Stimulated activated CD8-positive, alpha-beta memory T cell treated with anti-CD3 and anti-CD28 coated beads, Interleukin-7, amount 100 ng/mL, for 4 hours (primary cell): ENCODE measurements around the gene CDH4.

Experiments
- DNase-seq, 2 donors: peaks; one replicate each; pipeline ENCODE4 v3.0.0-alpha.2; 2020; ENCODE audit warnings: low read depth in 2 of 2

The CDH4 gene

GRCh38 chr20:61487346-61487996 is 235.4 kb downstream of the CDH4 start:
- DNase-seq, result no peak

DNA sequence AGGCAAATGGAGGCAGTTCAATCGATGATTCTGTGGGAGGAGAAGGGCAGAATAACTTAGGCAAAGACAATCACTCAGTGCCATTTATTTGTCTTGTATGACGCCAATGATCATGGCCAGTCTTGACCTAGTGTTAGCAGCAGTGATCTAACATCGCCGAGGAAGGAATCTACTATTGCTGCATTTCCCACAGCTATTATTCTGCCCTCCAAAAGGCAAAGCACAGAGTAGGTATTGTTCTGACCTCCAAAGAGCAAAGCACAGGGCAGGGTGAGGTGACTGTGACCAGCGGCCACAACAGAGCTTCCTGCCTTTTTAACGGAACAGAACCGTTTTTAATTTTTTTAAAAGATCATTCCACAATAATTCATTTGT is 235.9 kb downstream of the CDH4 start:
- no peak for DNase-seq

- DNase-seq, result no peak
These were observed 238.7 kb downstream of the CDH4 start for GRCh38 chr20:61490721-61491120.

- DNase-seq, result no peak
These were observed 240.0 kb downstream of the CDH4 start for GRCh38 chr20:61492065-61492464.

DNA sequence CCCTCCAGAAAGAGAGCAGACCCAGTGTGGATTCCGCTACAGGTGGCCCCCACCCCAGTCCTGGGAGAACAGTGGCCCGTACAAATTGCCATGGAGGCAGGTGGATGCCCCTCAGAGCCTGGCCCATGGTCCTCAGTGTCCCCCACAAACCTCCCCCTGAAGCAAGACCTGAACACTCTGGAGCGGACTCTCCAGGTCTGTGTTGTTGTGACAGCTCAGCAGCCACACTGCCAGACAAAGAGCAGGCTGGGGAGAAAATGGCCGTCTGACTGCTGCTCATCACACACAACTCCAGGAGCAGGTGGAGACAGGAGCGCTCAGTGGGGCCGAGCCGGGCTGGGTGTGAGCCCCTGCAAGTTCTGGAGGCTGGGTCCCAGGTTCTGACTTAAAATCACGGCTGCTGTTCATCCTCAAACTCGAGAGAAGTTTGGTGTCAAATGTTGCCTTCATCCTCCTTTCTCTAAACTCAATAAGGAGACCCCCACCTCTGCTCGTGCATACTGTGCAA is 241.8 kb downstream of the CDH4 start:
- no peak for DNase-seq

- no peak for DNase-seq
These were observed 242.9 kb downstream of the CDH4 start for GRCh38 chr20:61494763-61495575.

DNA sequence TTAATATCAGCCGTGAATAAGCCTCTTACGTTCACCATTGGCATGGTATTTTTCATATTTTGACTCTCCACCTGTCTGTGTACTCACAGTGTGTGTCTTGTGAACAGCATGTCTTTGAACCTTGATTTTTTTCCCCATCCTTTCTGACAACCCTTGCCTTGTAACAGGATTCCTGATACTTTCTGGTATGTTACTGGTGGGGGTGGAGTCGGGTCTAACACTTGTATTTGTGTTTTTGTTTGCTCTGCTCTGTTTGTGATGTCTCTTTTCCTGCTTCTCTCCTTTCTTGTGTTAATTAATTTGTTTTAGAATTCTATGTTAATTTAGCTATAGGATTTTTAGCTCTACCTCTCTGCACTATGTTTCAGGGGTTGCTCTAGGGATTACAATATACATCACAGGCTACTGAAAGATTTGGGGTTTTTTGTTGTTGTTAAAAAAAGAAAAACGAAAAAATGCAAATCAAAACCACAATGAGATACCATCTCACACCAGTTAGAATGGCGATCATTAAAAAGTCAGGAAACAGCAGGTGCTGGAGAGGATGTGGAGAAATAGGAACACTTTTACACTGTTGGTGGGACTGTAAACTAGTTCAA is 245.1 kb downstream of the CDH4 start:
- DNase-seq, result no peak

- no peak for DNase-seq
These were observed 247.9 kb downstream of the CDH4 start for GRCh38 chr20:61499859-61500554.

DNA sequence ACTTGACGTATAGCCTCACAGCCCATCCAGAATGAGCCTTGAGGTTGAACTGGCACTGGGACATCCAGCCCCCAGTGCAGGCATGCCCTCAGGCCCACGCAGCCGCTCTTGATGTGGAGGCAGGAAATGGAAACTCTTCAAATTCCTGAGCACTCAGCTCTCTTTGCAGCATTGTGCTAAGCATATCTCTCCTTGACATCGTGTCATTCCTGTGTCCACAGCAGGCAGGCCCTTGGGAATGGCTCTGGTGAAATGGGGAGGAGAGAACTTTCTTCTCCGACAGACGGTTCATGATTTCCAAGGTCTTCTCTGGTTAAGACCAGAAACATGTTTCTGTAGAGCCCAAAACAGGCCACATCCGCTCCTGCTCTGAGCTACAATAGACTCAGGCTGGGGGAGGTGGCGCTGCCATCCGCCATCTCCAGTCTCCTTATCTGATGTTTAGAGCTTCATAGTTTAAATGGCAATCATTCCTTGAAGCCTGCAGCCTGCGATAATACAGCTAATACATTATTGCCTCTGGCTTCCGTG is 248.8 kb downstream of the CDH4 start:
- no peak for DNase-seq

GRCh38 chr20:61502433-61502832 is 250.4 kb downstream of the CDH4 start:
- DNase-seq, result no peak

GRCh38 chr20:61503106-61503505 is 251.0 kb downstream of the CDH4 start:
- DNase-seq, result no peak

DNA sequence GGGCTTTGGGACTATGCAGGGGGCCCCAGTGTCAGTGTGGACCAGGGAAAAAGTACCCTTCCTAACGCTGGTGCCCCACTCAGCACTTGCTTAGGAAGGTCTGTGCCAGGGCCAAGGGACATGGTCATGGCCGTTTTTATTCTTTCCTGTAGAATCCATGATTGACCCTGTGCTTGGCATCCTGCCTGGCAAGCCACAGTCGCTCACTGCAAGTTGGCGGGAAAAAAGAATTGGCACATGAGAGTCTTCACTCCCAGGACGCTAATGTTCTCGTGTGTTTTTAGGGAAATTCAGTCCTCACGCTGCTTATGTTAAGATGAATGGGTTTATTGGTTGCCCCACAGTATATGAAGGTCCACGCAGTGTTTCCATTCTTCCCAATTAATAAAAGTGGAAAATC is 253.4 kb downstream of the CDH4 start:
- DNase-seq, result no peak

DNA sequence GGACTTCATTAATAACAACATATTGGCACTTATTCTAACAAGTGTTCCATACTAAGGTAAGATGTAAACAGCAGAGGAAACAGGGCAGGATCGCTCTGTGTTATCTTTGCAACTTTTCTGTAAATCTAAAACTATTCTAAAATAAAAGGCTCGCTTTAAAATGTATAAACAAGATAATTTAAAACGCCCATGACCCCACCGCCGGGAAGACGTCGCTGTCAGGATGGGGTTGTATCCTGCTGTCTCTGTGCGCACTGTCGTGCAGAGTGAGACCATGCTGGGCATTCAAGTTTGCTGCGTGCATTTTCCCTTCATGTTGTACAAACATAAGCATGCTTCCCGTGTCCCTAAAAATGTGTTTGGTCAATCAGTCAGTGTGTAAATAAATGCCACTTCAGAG is 255.7 kb downstream of the CDH4 start:
- no peak for DNase-seq

DNA sequence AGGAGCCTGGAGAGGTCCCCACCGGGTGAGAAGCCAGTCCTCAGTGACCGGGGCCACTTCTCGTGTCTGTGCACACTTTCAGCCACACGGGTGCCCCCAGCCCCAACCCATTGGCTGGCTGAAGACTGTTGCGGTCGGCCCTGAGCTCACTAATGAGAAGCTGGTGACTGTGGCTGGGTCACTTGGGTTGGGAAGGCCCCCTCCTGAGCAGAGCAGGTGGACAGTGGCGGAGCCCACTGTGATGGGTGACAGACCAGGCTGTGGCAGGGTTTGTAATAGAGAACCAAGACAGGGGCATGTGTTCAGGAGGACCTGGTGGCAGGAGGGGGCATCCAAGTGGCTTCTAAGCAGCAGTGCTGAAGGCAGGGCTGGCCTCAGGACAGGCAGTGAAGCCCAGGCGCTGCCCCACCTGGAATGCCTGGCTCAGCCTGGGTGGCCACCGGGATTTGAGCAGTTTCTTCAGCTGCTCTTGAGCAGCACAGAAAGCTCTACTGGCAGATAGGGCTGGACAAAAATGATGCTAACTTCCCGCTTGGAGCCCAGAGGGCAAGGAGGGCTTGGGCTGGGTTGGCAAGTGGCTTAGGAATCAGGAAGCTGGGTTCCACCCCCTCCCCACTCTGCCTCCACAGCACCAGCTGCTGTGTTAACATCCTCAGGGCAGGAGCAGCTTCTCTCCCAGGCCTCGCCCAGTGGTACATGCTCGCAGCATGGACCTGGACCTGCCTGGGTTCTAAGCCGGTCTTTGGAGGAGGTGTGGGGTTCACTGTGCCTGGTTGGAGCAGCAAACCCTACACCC is 256.4 kb downstream of the CDH4 start:
- no peak for DNase-seq

DNA sequence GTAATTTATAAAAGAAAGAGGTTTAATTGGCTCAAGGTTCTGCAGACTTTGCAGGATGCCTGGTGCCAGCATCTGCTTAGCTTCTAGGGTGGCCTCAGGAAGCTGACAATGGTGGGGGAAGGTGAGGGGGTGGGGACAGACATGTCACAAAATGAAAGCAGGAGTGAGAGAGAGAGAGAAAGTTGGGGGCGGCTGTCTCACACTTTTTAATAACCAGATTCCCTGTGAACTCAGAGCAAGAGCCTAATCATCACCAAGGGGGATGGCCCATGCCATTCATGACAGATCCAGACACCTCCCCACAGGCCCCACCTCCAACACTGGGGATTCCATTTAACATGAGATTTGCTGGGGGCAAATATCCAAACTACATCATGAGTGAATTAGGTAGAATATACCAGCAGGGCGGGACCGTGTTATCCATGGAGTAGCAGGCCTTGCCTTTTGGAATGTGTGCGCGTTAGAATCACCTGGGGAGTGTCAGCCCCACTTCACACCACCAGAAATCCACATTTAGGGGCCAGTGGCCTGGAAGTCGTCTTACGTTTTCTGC is 258.8 kb downstream of the CDH4 start:
- DNase-seq, result no peak

- DNase-seq, result no peak
These were observed 260.4 kb downstream of the CDH4 start for GRCh38 chr20:61512475-61512874.

- no peak for DNase-seq
These were observed 261.3 kb downstream of the CDH4 start for GRCh38 chr20:61513124-61514017.

DNA sequence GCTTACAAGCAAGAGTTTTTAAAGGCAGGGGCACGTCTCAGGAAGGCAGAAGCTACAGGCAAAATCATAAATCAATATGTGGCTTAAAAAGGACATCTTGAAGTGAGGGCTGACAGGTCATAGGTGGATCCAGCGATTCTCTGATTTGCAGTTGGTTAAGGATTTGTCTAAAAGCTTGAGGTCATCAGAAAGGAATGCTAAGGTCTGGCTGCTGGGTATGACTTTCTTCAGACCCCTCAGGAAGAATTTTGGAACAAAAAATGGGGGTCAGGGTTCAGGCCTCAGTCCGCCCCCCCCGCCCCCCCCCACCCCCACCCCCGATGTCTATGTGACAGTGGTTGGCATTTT is 261.9 kb downstream of the CDH4 start:
- DNase-seq, result no peak

GRCh38 chr20:61514396-61514795 is 262.3 kb downstream of the CDH4 start:
- no peak for DNase-seq
